Liver (tissue), 3 donors: ENCODE results near the gene ZDHHC14.

ENCODE experiments used
- CTCF ChIP-seq: fragments of 150-350 bp; IDR thresholded peaks from 2 replicates; pipeline ENCODE4 v1.5.1; 2017; ENCODE audit warnings: improper control_type of control experiment, low read depth, low read length; ENCODE audit not compliant: missing input control
- EGR1 ChIP-seq, 2 donors: IDR thresholded peaks; 2 replicates each; pipeline ENCODE4 v1.6.1; 2016 to 2018; ENCODE audit warnings: antibody characterized with exemption in 2 of 2, low read depth in 2 of 2
- HNF4G ChIP-seq: IDR thresholded peaks from 2 replicates; pipeline ENCODE4 v1.6.1; 2016; ENCODE audit warnings: antibody characterized with exemption
- JUND ChIP-seq, 2 donors: IDR thresholded peaks; 2 replicates each; pipeline ENCODE4 v1.6.1; 2016; ENCODE audit warnings: antibody characterized with exemption in 2 of 2
- MAX ChIP-seq: IDR thresholded peaks from 2 replicates; pipeline ENCODE4 v1.6.1; 2016; ENCODE audit warnings: antibody characterized with exemption
- REST ChIP-seq: IDR thresholded peaks from 2 replicates; pipeline ENCODE4 v1.6.1; 2016; ENCODE audit warnings: antibody characterized with exemption, mild to moderate bottlenecking
- TAF1 ChIP-seq: conservative IDR thresholded peaks from 2 replicates; pipeline ENCODE4 v1.6.1; 2016; ENCODE audit warnings: antibody characterized with exemption, mild to moderate bottlenecking
- donor health status: healthy.
- donor health status: healthy.

- TF ChIP-seq CTCF (no peak), REST (no peak), JUND (IDR thresholded peaks at IDR 0.05) (no peak), MAX (no peak), TAF1 (no peak), EGR1 (IDR thresholded peaks at IDR 0.05; ENCODE audit: low read depth in 2 of 2) (no peak), HNF4G (no peak)
Measured at GRCh38 chr6:157621406-157621805, 240.4 kb downstream of the ZDHHC14 start.
